HEK293 (cell line): ENCODE results near the gene NTN3.

ENCODE experiments used
- CTCF ChIA-PET: fragments of 350-600 bp; formaldehyde crosslinking; extraction: SDS; loops from one replicate; lab custom pipeline; 2021; ENCODE audit warnings: antibody characterized with exemption; lab: Yijun Ruan, JAX
- POLR2A ChIA-PET: fragments of 300-600 bp; formaldehyde crosslinking; extraction: SDS; loops from one replicate; lab custom pipeline; 2020; ENCODE audit warnings: antibody characterized with exemption, inconsistent platforms; lab: Yijun Ruan, JAX
- H3K27ac ChIP-seq: fragments of 200-500 bp; sonication (Bioruptor generic); 2 replicates; pipeline ENCODE4 v1.5.1; 2014; ENCODE audit warnings: low read depth, low read length, control low read depth, inconsistent platforms; ENCODE audit errors: extremely low read depth
- H3K36me3 ChIP-seq, 2 experiments: fragments of 200-500 bp in 1 of 2; sonication (Bioruptor generic) in 1 of 2; 1 replicate in 1 of 2; 2 replicates in 1 of 2; pipeline ENCODE4 v1.5.1; 2014 to 2017; ENCODE audit warnings: inconsistent platforms in 2 of 2, low read length in 2 of 2; ENCODE audit not compliant: control insufficient read depth in 2 of 2, insufficient read depth in 1 of 2
- H3K4me1 ChIP-seq: fragments of 200-500 bp; sonication (Bioruptor generic); 2 replicates; pipeline ENCODE4 v1.5.1; 2014; ENCODE audit warnings: mild to moderate bottlenecking, low read length, inconsistent platforms; ENCODE audit not compliant: control insufficient read depth, insufficient read depth
- H3K4me3 ChIP-seq: 2 replicates; pipeline ENCODE4 v1.5.1; 2011; ENCODE audit warnings: low read depth, mild to moderate bottlenecking, control low read depth, low read length, moderate library complexity
- H3K9me3 ChIP-seq: fragments of 200-500 bp; sonication (Bioruptor generic); 2 replicates; pipeline ENCODE4 v1.5.1; 2014; ENCODE audit warnings: low read depth, low read length, inconsistent platforms; ENCODE audit not compliant: control insufficient read depth, insufficient read depth
- GLIS1 ChIP-seq: fragments of 450-650 bp; formaldehyde crosslinking; IDR thresholded peaks from 2 replicates; pipeline ENCODE4 v1.5.1; 2016; ENCODE audit warnings: missing biosample characterization, missing genetic modification characterization
- YY1 ChIP-seq: fragments of 450-650 bp; formaldehyde crosslinking; IDR thresholded peaks from 2 replicates; pipeline ENCODE4 v1.5.1; 2018; ENCODE audit warnings: missing biosample characterization, missing genetic modification characterization
- ZBTB20 ChIP-seq: fragments of 450-650 bp; formaldehyde crosslinking; IDR thresholded peaks from 2 replicates; pipeline ENCODE4 v1.5.1; 2016; ENCODE audit warnings: missing biosample characterization, missing genetic modification characterization
- ZBTB7A ChIP-seq: fragments of 450-650 bp; formaldehyde crosslinking; IDR thresholded peaks from 2 replicates; pipeline ENCODE4 v1.5.1; 2016; ENCODE audit warnings: low read depth, missing biosample characterization, missing genetic modification characterization
- ZFHX2 ChIP-seq: fragments of 450-650 bp; formaldehyde crosslinking; conservative IDR thresholded peaks from 2 replicates; pipeline ENCODE4 v1.5.1; 2016; ENCODE audit warnings: missing biosample characterization, missing genetic modification characterization
- ZNF132 ChIP-seq: fragments of 450-650 bp; formaldehyde crosslinking; IDR thresholded peaks from 2 replicates; pipeline ENCODE4 v1.5.1; 2017; ENCODE audit warnings: missing biosample characterization, missing genetic modification characterization, borderline replicate concordance
- ZNF140 ChIP-seq: fragments of 450-650 bp; formaldehyde crosslinking; IDR thresholded peaks from 2 replicates; pipeline ENCODE4 v1.5.1; 2016; ENCODE audit warnings: missing biosample characterization, missing genetic modification characterization
- ZNF16 ChIP-seq: fragments of 450-650 bp; formaldehyde crosslinking; IDR thresholded peaks from 2 replicates; pipeline ENCODE4 v1.5.1; 2016; ENCODE audit warnings: low read depth, missing biosample characterization, missing genetic modification characterization
- ZNF175 ChIP-seq: fragments of 450-650 bp; formaldehyde crosslinking; IDR thresholded peaks from 2 replicates; pipeline ENCODE4 v1.5.1; 2016; ENCODE audit warnings: missing biosample characterization, missing genetic modification characterization
- ZNF23 ChIP-seq: fragments of 450-650 bp; formaldehyde crosslinking; IDR thresholded peaks from 2 replicates; pipeline ENCODE4 v1.5.1; 2016; ENCODE audit warnings: missing biosample characterization, missing genetic modification characterization, borderline replicate concordance
- ZNF24 ChIP-seq: fragments of 450-650 bp; formaldehyde crosslinking; IDR thresholded peaks from 2 replicates; pipeline ENCODE4 v1.5.1; 2016; ENCODE audit warnings: missing biosample characterization, missing genetic modification characterization
- ZNF341 ChIP-seq: fragments of 450-650 bp; formaldehyde crosslinking; IDR thresholded peaks from 2 replicates; pipeline ENCODE4; 2016; ENCODE audit warnings: low read depth, missing biosample characterization, missing genetic modification characterization
- ZNF423 ChIP-seq: fragments of 450-650 bp; formaldehyde crosslinking; IDR thresholded peaks from 2 replicates; pipeline ENCODE4 v1.5.1; 2016; ENCODE audit warnings: missing biosample characterization, missing genetic modification characterization
- ZNF585B ChIP-seq: fragments of 450-650 bp; formaldehyde crosslinking; IDR thresholded peaks from 2 replicates; pipeline ENCODE4 v1.5.1; 2016; ENCODE audit warnings: missing biosample characterization, missing genetic modification characterization
- ZNF701 ChIP-seq: fragments of 450-650 bp; formaldehyde crosslinking; IDR thresholded peaks from 2 replicates; pipeline ENCODE4 v1.5.1; 2016; ENCODE audit warnings: missing biosample characterization, missing genetic modification characterization
- ZSCAN23 ChIP-seq: fragments of 450-650 bp; formaldehyde crosslinking; IDR thresholded peaks from 2 replicates; pipeline ENCODE4 v1.5.1; 2016; ENCODE audit warnings: missing biosample characterization, missing genetic modification characterization
- TF ChIP-seq, protein P1 (sequence below): fragments of 450-650 bp; formaldehyde crosslinking; IDR thresholded peaks from 2 replicates; pipeline ENCODE4 v1.5.1; 2016; ENCODE audit warnings: missing biosample characterization, missing genetic modification characterization
- TF ChIP-seq, protein P2 (sequence below): fragments of 450-650 bp; formaldehyde crosslinking; IDR thresholded peaks from 2 replicates; pipeline ENCODE4 v1.5.1; 2016; ENCODE audit warnings: missing biosample characterization, missing genetic modification characterization
- TF ChIP-seq, protein P3 (sequence below): fragments of 450-650 bp; formaldehyde crosslinking; IDR thresholded peaks from 2 replicates; pipeline ENCODE4 v1.5.1; 2016; ENCODE audit warnings: missing biosample characterization, missing genetic modification characterization, borderline replicate concordance
- TF ChIP-seq, protein P4 (sequence below): fragments of 450-650 bp; formaldehyde crosslinking; IDR thresholded peaks from 2 replicates; pipeline ENCODE4 v1.5.0; 2017; ENCODE audit warnings: missing biosample characterization, missing genetic modification characterization, borderline replicate concordance
- TF ChIP-seq, protein P5 (sequence below): fragments of 450-650 bp; formaldehyde crosslinking; IDR thresholded peaks from 2 replicates; pipeline ENCODE4 v1.5.1; 2016; ENCODE audit warnings: missing biosample characterization, missing genetic modification characterization

Gene NTN3

DNA sequence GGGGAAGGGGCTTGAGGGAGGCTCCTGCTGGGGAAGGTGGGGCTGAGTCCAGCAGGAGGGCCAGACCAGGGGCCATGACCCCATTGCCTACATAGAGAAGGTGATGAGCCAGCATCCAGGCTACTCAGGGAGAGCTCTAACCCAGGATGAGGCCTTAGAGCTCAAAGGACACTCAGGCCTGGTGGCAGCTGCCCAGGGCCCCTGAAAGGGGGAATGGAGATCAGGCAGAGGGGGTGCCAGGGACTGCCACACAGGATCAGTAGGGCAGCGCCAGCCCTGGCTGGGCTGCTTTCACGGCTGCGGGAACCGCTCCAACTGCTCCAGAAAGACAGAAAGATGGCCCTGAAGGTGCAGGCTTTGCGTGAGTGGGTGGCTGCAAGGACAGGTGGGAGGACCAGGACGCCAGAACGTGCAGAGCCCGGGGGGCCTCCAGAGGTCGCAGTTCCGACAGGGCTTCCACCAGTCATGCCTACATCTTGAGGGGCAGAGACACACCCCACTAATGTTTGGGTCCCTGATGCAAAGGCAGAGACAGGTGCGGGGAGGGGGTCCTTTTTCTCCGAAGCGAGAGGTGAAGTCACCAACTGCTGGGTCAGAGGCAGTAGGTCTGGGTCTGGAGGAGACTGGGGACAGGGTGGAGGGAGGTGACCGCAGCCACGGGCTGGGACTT is 41.8 kb downstream of the NTN3 start (continued):
- TF ChIP-seq, protein P1, sequence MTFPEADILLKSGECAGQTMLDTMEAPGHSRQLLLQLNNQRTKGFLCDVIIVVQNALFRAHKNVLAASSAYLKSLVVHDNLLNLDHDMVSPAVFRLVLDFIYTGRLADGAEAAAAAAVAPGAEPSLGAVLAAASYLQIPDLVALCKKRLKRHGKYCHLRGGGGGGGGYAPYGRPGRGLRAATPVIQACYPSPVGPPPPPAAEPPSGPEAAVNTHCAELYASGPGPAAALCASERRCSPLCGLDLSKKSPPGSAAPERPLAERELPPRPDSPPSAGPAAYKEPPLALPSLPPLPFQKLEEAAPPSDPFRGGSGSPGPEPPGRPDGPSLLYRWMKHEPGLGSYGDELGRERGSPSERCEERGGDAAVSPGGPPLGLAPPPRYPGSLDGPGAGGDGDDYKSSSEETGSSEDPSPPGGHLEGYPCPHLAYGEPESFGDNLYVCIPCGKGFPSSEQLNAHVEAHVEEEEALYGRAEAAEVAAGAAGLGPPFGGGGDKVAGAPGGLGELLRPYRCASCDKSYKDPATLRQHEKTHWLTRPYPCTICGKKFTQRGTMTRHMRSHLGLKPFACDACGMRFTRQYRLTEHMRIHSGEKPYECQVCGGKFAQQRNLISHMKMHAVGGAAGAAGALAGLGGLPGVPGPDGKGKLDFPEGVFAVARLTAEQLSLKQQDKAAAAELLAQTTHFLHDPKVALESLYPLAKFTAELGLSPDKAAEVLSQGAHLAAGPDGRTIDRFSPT (tag by site-specific recombination) = 0 out of 2 replicates have a peak, but pooled peaks have one; percentile 36
- no peak for TF ChIP-seq ZNF423 (tag by site-specific recombination)
- TF ChIP-seq ZNF585B (tag by site-specific recombination) = 0 out of 2 replicates have a peak, but pooled peaks have one; percentile 14
- no peak for TF ChIP-seq ZNF132
- TF ChIP-seq ZNF175 (tag by site-specific recombination) = no peak
- no peak for TF ChIP-seq ZNF140 (tag by site-specific recombination)
- TF ChIP-seq YY1 (tag by site-specific recombination) = no peak
- TF ChIP-seq, protein P2, sequence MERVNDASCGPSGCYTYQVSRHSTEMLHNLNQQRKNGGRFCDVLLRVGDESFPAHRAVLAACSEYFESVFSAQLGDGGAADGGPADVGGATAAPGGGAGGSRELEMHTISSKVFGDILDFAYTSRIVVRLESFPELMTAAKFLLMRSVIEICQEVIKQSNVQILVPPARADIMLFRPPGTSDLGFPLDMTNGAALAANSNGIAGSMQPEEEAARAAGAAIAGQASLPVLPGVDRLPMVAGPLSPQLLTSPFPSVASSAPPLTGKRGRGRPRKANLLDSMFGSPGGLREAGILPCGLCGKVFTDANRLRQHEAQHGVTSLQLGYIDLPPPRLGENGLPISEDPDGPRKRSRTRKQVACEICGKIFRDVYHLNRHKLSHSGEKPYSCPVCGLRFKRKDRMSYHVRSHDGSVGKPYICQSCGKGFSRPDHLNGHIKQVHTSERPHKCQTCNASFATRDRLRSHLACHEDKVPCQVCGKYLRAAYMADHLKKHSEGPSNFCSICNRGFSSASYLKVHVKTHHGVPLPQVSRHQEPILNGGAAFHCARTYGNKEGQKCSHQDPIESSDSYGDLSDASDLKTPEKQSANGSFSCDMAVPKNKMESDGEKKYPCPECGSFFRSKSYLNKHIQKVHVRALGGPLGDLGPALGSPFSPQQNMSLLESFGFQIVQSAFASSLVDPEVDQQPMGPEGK = peak; percentile 21; the same call in 1 of the 2 replicates
- TF ChIP-seq ZFHX2 (tag by site-specific recombination) = peak; percentile 72
- TF ChIP-seq, protein P3, sequence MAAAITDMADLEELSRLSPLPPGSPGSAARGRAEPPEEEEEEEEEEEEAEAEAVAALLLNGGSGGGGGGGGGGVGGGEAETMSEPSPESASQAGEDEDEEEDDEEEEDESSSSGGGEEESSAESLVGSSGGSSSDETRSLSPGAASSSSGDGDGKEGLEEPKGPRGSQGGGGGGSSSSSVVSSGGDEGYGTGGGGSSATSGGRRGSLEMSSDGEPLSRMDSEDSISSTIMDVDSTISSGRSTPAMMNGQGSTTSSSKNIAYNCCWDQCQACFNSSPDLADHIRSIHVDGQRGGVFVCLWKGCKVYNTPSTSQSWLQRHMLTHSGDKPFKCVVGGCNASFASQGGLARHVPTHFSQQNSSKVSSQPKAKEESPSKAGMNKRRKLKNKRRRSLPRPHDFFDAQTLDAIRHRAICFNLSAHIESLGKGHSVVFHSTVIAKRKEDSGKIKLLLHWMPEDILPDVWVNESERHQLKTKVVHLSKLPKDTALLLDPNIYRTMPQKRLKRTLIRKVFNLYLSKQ (tag by site-specific recombination) = no peak
- TF ChIP-seq, protein P4, sequence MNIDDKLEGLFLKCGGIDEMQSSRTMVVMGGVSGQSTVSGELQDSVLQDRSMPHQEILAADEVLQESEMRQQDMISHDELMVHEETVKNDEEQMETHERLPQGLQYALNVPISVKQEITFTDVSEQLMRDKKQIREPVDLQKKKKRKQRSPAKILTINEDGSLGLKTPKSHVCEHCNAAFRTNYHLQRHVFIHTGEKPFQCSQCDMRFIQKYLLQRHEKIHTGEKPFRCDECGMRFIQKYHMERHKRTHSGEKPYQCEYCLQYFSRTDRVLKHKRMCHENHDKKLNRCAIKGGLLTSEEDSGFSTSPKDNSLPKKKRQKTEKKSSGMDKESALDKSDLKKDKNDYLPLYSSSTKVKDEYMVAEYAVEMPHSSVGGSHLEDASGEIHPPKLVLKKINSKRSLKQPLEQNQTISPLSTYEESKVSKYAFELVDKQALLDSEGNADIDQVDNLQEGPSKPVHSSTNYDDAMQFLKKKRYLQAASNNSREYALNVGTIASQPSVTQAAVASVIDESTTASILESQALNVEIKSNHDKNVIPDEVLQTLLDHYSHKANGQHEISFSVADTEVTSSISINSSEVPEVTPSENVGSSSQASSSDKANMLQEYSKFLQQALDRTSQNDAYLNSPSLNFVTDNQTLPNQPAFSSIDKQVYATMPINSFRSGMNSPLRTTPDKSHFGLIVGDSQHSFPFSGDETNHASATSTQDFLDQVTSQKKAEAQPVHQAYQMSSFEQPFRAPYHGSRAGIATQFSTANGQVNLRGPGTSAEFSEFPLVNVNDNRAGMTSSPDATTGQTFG (tag by site-specific recombination) = 0 out of 2 replicates have a peak, but pooled peaks have one; percentile 33
- 0 out of 2 replicates have a peak, but pooled peaks have one; percentile 26 for TF ChIP-seq ZBTB7A (tag by site-specific recombination)
- TF ChIP-seq ZNF701 (tag by site-specific recombination) = no peak

DNA sequence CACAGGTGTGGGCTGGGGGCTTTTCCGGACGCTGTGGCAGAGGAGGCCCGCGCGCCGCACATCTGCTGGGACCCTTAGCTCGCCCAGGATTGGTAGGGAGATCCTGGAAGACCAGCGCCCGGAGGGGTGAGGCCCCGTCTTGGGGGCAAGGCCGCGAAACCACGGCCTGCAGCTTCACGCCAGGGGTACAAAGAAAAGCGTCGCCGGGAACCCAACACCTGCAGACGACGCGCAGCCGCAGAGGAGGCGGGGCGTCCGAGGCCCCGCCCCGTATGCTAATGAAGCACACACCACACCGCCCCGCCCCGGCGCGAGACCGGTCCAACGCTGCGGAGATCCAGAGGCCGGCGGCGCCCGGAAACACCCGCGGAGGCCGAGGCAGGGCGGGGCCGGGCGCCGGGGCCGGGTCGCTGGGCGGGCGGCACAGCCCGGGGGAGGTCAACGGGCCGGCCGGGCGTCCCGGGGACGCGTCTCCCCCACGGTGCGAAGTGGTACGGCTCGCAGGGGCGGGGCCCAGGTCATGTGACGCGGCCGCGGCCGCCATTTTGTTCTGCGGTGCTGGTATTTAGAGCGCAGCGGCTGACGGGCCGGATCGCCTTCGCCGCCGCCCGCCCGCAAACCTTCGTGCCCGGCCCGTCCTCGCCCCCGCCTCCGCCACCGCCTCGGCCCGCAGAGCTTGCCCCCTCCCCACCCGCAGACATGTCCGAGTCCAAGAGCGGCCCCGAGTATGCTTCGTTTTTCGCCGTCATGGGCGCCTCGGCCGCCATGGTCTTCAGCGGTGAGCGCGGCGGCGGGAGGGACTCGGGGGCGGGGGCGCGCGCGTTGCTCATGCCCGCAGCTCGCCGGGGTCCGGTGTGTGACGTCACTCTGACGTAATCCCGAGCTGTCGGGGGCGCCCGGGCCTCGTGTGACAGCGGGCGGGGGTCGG is 42.6 kb downstream of the NTN3 start, which contains the start of gene ATP6V0C:
Gene ATP6V0C (plus strand): TSS at position 548 of the 928 bp plus-strand sequence. CDS start 152 bp downstream, at position 700.
- peaks cover 0 to 21% of the 10 kb centered on the region in 2 experiments; a peak in 1 of 3 replicates for H3K36me3 ChIP-seq
- H3K27ac ChIP-seq = peak within 1 kb of the TSS; percentile 98
- ChIA-PET CTCF (interaction anchor here (0.6 to 5.6 kb wide), 2 partner anchors 12 to 195 kb away, joined by 3 to 27 read pairs; no protein-coding TSS in a partner anchor), POLR2A (interaction anchor here (0.6 to 2.0 kb wide), 7 partner anchors 12 to 358 kb away, joined by 4 to 8 read pairs (median 5); partner anchors contain the start of genes PDPK1 and TRAF7)
- H3K4me1 ChIP-seq = no peaks in the 10 kb centered on the region; the same call in 1 of the 2 replicates
- H3K9me3 ChIP-seq = no peaks in the 10 kb centered on the region
- peak within 1 kb of the TSS; percentile 90 for H3K4me3 ChIP-seq
- TF ChIP-seq ZNF23 (no peak), ZFHX2 (tag by site-specific recombination) (peak; percentile 77), ZNF24 (tag by site-specific recombination) (peak; percentile 22; the same call in 1 of the 2 replicates), ZBTB20 (peak; percentile 33; the same call in 1 of the 2 replicates), ZNF341 (tag by site-specific recombination) (0 out of 2 replicates have a peak, but pooled peaks have one; percentile 19), GLIS1 (tag by site-specific recombination) (no peak), ZSCAN23 (tag by site-specific recombination) (no peak), ZNF16 (tag by site-specific recombination) (no peak)
- TF ChIP-seq, protein P5, sequence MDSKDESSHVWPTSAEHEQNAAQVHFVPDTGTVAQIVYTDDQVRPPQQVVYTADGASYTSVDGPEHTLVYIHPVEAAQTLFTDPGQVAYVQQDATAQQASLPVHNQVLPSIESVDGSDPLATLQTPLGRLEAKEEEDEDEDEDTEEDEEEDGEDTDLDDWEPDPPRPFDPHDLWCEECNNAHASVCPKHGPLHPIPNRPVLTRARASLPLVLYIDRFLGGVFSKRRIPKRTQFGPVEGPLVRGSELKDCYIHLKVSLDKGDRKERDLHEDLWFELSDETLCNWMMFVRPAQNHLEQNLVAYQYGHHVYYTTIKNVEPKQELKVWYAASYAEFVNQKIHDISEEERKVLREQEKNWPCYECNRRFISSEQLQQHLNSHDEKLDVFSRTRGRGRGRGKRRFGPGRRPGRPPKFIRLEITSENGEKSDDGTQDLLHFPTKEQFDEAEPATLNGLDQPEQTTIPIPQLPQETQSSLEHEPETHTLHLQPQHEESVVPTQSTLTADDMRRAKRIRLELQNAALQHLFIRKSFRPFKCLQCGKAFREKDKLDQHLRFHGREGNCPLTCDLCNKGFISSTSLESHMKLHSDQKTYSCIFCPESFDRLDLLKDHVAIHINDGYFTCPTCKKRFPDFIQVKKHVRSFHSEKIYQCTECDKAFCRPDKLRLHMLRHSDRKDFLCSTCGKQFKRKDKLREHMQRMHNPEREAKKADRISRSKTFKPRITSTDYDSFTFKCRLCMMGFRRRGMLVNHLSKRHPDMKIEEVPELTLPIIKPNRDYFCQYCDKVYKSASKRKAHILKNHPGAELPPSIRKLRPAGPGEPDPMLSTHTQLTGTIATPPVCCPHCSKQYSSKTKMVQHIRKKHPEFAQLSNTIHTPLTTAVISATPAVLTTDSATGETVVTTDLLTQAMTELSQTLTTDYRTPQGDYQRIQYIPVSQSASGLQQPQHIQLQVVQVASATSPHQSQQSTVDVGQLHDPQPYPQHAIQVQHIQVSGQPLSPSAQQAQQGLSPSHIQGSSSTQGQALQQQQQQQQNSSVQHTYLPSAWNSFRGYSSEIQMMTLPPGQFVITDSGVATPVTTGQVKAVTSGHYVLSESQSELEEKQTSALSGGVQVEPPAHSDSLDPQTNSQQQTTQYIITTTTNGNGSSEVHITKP = peak; percentile 80
